GM21423 (cell line): ENCODE measurements around the gene TCERG1L.
"Not testable (repeated sequence)": the region's sequence is repeated elsewhere in the genome, so short reads cannot be mapped to it uniquely, and the experiment has no call there.

ENCODE experiments used
- ATAC-seq: cut with Tn5 transposase; IDR thresholded peaks from one replicate; pipeline ENCODE4 v1.9.1; 2021; ENCODE audit warnings: mild to moderate bottlenecking, moderate library complexity; ENCODE audit not compliant: unreplicated experiment

The TCERG1L gene

DNA sequence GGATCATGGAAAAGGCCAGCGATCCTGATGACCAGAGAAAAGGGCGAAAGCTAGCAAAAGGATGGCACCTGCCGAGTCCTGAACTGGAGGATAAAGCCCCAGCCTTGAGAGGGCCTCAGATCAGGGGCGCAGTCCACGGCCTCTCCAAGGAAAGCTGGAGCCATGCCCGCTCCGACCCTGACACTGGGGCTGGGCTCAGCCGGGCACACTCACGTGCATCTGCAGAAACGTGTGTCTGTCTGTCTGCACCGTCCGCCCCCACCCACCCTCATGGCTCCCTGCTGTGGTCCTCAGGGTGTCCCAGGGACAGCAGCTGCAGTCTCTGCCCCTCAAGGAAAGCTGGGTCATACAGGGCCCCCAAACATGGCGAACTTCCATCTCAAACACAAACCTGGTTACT, 200.5 kb downstream of the TCERG1L start:
- no peak for ATAC-seq

DNA sequence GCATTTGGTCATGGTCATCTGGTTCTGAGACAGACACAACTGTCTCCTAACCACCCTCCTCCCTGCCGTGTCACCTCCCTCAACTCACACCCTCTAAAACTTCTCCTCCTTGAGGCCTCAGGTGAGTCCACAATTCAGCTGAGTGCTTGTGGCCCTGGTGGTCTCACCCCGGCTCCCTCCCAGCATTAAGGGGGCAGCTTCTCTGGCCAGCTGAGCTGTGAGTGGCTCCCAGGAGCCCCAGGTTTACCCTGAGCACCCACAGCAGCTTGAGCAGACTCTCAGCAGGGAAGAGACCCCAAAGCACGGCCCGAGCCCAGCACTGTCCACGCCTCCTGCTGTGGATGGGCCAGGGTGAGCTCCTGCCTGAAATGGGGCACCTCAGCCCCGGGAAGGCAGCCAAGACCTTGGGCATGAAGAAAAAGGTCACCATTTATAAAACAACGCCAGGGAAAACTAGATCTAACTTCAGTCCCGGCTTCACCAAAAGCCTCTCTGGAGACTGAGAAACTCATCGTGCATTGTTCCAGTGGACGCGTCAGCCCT, 201.2 kb downstream of the TCERG1L start:
- no peak for ATAC-seq

DNA sequence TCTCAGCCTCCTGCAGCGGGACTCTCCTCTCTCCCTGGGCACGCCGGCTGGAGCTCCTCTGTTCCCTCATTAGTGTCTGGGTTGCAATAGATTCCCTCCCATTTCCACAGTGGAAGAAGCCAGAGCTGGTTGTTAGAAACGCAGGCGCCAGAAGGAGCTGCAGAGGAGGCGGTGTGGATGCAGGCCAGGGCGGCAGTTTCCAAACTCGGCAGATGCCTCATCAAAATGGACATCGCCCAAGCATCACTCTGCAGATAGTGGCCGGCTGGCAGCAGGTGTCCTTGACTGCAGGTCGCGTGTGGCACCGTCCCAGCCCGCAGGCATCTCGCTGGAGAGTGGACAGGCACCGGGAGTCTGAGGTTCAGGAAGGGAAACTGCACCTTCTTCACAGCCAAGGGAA, 201.8 kb downstream of the TCERG1L start:
- no peak for ATAC-seq

DNA sequence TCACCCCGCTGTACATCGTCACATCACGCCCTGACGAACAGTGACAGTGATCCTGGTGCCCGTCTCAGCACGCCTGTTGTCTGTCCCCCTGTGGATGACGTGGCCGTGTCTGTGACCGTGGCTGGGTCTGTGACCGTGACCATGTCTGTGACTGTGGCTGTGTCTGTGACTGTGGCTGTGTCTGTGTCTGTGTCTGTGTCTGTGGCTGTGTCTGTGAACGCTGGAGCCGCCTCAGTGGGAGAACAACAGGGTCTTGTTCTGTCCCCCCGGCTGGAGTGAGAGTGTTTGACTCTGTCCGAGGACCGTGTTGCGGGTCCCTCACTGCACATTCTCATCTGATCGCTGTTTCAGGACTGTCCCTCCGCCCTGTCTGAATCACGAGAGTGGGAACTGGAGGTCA, 202.2 kb downstream of the TCERG1L start:
- no peak for ATAC-seq

DNA sequence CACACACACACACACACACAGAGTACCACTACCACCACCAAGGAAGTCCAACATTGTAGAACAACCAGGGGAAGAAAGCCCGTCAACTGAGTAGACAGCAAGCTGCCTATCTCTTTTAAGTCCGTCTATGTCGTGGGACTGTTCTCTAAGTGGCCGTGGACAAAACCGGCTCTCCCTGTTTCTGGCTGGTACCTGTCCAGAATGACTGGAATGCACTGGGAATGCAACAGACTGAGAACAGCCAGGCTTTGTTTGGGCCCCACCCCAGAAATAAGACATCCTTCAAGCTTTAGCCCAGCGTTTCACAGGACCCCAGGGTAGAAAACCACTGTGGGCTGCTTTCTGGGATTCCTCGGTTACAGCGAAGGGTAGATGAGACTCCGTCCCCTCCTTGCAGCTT, 203.6 kb downstream of the TCERG1L start:
- no peak for ATAC-seq

DNA sequence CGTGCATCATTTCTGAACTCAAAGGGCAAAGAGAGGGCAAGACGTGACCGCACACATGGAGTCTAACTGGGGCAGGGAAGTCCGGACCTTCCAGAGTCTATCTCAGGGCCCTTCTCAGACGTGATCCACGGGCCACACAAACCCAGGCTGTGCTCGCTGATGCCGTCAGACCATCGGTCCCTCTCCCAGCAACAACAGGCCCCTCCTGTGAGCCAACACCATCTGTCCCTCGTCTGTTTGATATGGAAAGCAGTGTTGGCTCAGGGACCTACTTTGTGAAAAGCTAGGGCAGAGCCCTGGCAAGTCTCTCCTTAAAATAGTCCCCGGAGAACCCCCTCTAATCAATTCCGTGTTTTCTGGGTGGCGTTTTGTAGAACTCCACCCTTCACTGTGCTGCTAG, 208.8 kb downstream of the TCERG1L start:
- no peak for ATAC-seq

DNA sequence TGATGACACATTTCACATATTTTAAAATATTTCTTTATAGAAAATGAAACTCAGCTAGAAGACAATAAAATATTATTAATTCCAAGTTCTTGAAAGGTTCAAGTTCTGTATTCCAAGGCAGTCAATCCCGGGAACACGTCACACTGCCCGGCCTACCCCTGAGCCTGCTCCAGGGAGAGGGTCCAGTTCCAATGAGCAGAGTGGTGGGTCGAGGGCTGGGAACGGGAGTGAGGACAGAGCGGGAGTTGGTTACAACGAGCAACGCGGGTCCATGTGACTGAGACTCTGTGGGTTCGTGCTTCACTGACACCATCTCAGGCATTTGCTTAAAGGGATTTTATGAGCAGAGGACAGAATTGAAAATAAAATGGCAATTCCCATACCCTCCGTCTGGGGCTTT, 209.4 kb downstream of the TCERG1L start:
- no peak for ATAC-seq

DNA sequence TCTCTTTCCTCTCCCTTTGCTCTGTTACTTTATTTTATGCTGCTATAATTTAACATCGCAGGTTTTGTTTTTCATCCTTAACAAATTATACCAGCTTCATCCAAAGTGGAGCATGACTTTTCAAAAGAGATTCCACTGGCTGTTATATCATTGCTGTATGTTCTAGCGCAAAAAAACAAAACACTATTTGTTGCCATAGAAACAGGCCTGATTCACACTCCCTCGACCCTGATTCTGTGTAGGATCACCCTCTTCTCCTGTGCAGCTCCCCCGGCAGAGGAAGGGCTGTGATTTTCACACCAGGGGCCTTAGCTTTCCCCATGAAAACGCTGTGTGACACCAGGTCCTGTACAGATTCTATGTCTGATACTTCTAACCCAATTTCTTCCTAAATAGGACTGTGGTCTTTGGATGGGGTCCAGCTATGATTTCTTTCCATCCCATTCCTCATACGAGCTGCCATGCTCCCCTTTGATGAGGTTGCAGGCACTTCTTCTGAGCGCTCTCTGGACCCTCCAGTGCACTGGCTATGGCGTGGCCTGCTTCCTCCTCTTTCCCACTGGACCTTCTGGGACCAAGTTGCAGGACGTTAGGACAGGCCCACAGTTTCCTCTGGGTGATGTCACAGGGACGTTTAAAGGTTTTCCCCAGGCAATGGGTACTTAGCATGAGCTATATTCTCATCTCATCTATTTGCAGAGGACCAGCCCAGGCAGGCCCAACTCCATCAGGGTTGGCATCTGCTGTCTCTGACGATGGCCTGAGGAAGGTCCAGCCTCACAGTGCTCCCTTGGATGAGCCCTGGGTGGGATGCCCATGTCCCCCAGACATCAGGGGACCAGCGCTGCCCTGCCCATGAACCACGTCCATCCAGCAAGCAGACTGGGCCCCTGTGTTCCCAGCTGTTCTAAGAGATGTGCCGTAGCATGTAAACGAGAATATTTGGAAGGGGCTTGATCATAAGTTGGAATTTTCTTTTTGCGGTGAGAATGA, 210.8 kb downstream of the TCERG1L start:
- not testable (repeated sequence) for ATAC-seq

DNA sequence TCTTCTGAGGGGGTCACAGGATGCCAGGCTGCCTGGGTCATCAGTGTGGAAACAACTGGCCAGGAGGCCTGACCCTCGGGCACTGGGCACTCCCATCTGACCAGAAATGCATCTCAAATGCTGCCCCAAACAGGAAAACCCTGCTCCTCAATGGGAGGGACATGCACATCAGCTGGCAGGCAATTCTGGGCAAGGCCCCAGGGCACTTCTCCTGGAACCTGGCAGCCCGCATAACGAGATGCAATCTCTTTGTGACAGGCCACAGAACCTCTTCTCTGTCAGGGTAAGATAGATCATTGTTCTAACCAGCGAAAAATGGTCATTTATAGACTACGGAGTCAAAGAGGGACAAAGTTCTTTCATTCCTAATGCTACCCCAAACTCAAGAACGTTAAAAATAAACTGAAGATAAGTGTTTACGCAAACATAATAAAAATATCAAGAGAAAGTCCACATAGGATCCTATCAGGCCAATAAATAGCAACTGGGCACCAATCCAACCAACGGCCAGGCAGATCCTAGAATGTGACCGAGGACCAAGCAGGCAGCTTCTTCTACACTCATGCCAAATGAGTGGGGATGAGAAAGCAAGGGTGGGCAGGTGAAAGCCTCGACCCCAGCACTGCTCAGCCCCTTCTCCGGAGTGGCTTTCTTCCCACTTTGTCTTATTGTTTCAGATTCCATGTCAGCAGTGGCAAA, 212.3 kb downstream of the TCERG1L start:
- ATAC-seq: no peak

DNA sequence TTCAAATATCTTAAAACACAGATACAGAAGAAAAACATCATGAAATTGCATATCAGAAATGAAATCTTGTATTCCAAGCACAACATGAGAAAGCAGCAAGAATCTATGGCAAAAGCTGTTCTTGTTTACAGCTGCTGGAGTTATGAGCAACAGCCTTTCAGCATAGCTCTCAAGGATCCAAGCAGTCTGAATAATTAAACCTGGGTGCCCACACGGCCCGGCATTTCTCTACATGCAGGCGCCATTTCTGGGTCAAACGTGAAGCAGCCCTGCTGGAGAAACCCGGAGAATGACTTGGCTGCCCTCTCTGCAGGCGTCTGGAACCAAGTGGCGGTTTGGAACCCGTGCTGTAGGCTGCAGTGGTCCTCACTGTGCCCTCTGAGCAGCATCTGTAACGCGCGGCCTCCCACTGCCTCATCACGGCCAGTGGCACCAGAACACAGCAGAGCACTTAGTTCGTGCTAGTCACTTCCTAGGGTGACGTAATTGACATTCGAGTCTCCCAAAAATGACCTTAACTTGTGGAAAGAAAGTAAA, 213.0 kb downstream of the TCERG1L start:
- ATAC-seq: no peak

DNA sequence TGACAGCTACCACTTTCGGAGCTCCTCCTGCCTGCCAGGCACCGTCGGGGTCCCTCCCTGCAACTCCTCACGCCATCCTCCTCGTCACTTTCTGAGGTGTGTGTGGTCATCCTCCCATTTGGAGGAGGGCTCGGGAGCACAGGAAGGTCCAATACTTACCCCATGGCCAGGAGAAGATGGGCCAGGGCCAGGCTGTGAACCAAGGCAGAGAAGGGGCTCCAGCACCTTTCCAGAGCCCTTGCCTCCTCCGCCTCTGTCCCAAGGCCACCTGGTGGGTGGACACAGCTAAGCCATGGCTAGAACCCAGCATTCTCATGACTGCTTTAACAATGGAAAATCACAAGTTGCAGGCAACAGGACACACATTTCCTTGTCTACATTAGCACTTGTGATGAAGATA, 215.5 kb downstream of the TCERG1L start:
- no peak for ATAC-seq

DNA sequence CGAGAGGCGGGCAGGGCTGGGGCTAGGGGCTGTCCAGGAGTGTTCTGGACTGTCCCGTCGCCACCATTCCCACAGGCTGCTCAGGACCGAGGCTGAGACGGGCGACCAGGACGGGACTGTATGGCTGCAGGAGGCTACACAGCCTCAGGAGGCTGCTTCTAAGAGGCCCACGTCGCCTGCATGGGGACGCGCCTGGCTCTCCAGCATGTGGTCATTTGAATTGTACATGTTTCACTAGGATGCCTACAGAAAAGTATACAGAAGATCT, 216.3 kb downstream of the TCERG1L start:
- ATAC-seq: no peak

DNA sequence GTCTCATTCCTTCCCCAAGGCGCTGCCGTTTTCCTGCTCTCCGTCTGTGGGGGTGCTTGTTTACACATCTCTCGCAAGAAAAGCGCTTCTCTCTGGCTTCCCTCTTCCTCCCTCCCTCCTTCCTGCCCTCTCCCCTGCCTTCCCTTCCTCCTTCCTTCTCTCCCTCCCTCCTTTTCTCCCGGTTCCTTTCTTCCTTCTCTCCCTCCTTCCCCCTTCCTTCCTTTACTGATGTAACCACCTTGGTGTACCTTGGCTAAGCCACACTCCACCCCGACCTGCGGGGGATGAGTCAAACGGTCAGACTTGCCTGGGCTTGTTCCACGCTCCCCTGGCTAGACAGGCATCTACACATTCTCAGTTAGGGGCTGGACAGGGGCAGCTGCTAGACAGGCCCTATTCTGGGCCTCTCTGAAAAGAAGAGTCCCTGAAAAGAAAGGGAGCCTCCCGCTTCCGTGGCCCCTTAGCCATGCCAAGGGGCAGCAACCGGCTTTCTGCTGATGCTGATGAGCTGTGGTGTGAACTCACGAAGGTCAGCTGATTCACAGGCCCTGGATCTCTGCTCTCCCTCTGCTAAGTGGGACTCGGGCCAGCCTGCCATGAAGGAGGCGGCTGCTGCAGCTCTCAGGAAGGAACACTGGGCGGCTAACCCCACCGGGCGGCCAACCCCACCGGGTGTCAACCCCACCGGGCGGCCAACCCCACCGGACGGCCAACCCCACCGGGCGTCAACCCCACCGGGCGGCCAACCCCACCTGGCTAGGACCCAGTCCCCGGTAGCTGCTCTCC, 216.8 kb downstream of the TCERG1L start:
- ATAC-seq: no peak

DNA sequence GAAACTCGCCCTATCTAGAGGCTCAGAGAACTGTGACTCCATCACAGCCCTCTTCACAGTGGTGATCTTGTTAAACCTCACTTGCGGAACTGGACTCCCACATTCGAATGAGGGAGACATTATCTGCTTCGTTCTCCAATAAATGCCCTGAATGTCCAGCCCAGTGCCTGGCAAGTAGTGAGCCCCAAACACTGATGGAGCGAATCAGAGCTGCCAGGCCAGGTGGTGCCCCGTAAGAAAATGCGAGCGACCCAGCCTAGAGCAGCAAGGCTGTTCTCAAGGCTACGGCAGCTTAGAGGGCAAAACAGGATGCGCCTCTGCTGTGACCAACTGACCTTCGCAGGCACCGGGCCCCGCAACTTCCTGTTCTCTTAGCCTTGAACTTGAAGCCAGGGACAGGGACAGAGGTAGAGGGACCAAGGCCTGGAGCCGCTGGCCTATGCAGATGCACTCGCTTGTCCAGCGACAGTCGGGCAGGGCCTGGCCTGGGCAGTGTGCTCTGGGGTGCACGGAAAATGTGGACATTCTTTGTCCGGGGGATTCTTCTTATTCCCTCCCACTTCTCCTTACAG, 217.6 kb downstream of the TCERG1L start:
- ATAC-seq: no peak

DNA sequence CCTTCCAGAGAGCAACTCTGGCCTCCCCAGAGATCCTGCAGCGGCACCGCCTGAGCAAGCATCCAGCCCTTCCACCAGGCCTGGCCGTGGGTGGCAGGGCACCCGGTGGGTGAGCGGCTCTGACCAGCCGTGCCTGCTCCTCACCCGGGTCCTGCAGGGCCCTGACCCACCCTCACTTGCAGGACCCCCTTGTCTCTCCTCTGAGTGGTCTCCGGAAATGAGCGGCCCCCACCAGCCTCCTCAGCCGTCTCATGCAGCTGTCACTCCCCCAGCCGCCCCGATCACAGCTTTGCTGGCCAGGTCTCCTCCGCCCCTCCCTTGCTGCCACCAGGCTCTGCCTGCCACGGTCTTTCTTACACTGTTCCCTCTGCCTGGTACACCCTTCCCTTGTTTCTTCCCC, 218.2 kb downstream of the TCERG1L start:
- no peak for ATAC-seq

DNA sequence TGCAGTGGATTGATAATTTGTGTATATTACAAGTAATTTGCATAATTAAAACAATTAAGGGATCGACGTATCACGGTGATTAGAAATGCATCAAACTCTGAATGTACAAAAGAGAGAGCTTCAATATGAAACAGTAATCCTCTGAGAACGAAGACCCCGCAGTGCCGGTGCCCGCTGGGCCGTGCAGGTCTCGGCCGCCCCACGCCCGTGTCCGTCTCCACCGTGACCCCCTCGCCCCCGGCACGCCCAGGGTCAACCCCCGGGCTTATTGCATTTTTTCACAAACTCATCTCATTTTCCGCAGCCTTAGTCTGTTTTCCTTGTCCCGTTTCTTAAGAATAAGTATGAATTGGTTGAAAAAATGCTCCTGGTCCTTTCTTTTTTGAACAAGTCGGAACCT, 218.6 kb downstream of the TCERG1L start:
- ATAC-seq: no peak

DNA sequence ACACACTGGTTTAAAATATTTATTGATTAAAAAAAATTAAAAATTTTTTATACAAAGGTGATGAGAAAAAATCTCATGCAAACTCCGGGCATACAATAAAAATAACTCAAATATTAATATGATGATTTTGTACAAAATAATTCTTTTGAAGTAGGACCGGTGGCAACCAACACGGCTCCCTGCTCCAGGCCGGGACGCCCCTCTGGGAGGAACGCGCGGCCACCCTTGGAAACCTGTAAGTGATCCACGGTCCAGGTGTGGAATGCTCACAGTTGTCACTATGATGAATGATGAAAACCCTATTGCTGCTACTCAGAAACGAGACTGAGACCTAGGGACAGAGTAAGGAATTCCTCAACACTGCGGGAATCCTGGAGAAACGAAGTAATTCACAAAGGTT, 219.1 kb downstream of the TCERG1L start:
- no peak for ATAC-seq

DNA sequence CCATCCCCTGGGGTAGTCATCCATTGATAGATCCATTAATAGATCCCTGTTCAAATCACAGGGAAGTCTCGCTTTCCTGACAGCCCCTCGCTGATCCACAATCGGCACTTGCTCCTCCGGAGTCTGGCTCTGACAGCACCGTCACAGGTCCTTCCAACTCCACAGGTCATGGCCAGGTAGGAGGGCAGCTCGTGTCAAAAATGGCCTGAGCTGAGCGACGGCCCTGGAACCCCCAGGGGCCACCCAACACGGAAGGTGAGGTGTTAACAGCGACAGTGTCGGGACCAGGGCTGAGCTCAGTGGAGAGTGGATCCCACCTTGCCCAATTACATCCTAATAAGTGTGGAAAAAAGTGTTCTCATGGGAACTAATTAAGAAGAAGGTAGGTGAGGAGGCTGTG, 219.8 kb downstream of the TCERG1L start:
- ATAC-seq: no peak

DNA sequence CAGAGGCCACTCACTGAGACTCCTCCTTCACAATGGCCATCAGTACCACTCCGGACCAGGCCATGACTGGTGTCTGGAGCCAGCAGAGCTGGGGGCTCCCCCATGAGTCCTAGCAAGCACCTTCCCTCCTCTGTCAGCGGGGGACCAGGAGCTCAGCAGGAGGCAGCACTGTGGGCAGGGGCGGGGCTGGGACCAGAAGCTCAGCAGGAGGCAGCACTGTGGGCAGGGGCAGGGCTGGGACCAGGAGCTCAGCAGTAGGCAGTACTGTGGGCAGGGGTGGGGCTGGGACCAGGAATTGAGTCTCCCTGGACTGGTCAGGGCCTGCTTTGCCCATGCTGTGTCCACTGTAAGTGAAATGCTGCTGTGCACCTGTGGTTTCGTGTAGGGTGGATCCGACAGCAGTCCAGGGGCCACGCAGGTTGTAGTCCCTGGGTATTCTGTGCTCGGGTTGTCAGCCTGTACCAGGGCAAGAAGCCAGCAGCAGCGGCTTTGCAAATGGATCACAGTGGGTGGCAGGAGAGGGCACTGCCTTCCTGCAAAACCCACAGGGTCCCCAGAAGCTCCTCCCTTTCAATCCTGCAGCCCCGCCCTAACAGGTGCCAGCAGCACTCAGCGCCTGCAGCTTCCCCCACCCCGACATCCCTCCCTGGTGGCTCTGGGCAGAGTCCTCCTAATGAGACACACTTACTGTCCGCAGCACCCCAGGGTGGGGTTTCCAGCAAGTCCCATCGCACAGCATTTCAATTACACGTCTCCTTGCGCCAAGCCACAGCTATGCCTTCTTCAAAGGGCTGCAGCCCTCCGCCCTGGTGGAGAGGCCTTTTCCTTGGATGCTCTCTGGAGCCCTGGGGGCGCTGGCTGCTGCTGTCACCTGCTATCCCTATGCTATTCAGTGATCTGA, 220.5 kb downstream of the TCERG1L start:
- ATAC-seq: no peak

DNA sequence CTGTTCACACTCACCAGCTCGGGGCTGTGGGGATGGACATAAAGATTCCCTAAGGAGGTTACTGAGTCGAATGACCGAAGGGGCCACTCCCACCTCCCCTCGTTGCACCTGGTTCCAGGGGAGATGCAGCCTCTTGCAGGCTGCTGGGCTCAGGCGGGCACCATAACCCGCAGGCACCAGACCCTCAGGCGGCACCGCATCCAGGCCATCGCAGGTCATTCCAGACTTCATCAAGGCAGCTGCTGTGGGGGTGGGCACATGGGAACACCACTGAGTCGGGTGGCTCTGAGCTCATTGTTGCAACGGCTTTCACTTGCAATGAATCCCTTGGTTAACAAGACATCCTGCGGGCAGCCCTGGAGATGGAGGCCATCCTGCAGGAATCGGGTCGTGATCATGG, 221.7 kb downstream of the TCERG1L start:
- ATAC-seq: no peak
